Glutamatergic neuron (in vitro differentiated cells): Measurements from ENCODE around the gene ABCD3. TPM values are rescaled to one million over a fixed set of nuclear protein-coding genes. Genes with fewer than 3 reads are reported as not detected.
"Not testable (repeated sequence)": the region's sequence is repeated elsewhere in the genome, so short reads cannot be mapped to it uniquely, and the experiment has no call there.

Experiments used
- DNase-seq: peaks from one replicate; pipeline ENCODE4 v3.0.0; 2022
- H3K27ac Mint-ChIP-seq: one replicate; pipeline ENCODE4 v1.8.0; 2020; ENCODE audit warnings: mild to moderate bottlenecking, mixed read lengths, inconsistent platforms; ENCODE audit not compliant: unreplicated experiment
- H3K27me3 Mint-ChIP-seq: one replicate; pipeline ENCODE4 v1.8.0; 2020; ENCODE audit warnings: mild to moderate bottlenecking, moderate library complexity, mixed read lengths, inconsistent platforms; ENCODE audit not compliant: unreplicated experiment
- H3K36me3 Mint-ChIP-seq: one replicate; pipeline ENCODE4 v1.8.0; 2020; ENCODE audit warnings: mild to moderate bottlenecking, mixed read lengths, inconsistent platforms; ENCODE audit not compliant: unreplicated experiment
- H3K4me1 Mint-ChIP-seq: one replicate; pipeline ENCODE4 v1.8.0; 2020; ENCODE audit warnings: mild to moderate bottlenecking, low read depth, mixed read lengths, inconsistent platforms; ENCODE audit not compliant: unreplicated experiment
- H3K4me3 Mint-ChIP-seq: one replicate; pipeline ENCODE4 v1.8.0; 2020; ENCODE audit warnings: mild to moderate bottlenecking, mixed read lengths, inconsistent platforms; ENCODE audit not compliant: unreplicated experiment
- H3K9me3 Mint-ChIP-seq: one replicate; pipeline ENCODE4 v1.8.0; 2020; ENCODE audit warnings: mild to moderate bottlenecking, moderate library complexity, mixed read lengths, inconsistent platforms; ENCODE audit not compliant: unreplicated experiment
- total RNA-seq: library from RNA; stranded (reverse); fragmentation: NEBNext Ultra II Directional; extraction: Animal tissue kit (Norgen Biotek cat#: 25700); gene quantifications from one replicate; pipeline ENCODE4 v1.2.1, GENCODE V29; 2021; ENCODE audit not compliant: unreplicated experiment
- TF ChIP-seq, protein P1 (sequence below): fragments of 200-600 bp; sonication (generic); IDR thresholded peaks from one replicate; pipeline ENCODE4 v1.5.0; 2021; ENCODE audit not compliant: partially characterized antibody, unreplicated experiment

The ABCD3 gene
- total RNA-seq, 1 donor from 2014 or later: 26.0 TPM

DNA sequence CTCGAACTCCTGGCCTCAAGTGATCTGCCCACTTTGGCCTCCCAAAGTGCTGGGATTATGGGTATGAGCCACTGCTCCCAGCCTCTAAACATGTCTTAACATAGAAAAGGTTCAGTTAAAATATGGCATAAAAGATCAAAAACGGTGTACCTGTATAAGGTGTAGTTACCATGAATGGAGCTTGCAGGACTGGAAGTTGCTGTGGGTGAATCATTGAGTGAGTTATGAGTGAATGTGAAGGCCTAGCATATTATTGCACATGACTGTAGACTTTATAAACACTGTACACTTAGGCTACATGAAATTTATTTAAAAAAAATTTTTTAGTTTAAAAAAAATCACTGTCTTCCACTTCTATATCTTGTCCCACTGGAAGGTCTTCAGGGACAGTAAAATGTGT is 15.7 kb downstream of the ABCD3 start:
- Mint-ChIP-seq H3K4me3 (no peak overlapping the region), H3K9me3 (peaks cover 4% of the 10 kb centered on the region), H3K36me3 (peaks cover 4% of the 10 kb centered on the region), H3K27me3 (peaks cover 1% of the 10 kb centered on the region), H3K27ac (no peak overlapping the region), H3K4me1 (no peaks in the 10 kb centered on the region)
- TF ChIP-seq, protein P1, sequence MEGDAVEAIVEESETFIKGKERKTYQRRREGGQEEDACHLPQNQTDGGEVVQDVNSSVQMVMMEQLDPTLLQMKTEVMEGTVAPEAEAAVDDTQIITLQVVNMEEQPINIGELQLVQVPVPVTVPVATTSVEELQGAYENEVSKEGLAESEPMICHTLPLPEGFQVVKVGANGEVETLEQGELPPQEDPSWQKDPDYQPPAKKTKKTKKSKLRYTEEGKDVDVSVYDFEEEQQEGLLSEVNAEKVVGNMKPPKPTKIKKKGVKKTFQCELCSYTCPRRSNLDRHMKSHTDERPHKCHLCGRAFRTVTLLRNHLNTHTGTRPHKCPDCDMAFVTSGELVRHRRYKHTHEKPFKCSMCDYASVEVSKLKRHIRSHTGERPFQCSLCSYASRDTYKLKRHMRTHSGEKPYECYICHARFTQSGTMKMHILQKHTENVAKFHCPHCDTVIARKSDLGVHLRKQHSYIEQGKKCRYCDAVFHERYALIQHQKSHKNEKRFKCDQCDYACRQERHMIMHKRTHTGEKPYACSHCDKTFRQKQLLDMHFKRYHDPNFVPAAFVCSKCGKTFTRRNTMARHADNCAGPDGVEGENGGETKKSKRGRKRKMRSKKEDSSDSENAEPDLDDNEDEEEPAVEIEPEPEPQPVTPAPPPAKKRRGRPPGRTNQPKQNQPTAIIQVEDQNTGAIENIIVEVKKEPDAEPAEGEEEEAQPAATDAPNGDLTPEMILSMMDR: no peak
- no peak for DNase-seq

DNA sequence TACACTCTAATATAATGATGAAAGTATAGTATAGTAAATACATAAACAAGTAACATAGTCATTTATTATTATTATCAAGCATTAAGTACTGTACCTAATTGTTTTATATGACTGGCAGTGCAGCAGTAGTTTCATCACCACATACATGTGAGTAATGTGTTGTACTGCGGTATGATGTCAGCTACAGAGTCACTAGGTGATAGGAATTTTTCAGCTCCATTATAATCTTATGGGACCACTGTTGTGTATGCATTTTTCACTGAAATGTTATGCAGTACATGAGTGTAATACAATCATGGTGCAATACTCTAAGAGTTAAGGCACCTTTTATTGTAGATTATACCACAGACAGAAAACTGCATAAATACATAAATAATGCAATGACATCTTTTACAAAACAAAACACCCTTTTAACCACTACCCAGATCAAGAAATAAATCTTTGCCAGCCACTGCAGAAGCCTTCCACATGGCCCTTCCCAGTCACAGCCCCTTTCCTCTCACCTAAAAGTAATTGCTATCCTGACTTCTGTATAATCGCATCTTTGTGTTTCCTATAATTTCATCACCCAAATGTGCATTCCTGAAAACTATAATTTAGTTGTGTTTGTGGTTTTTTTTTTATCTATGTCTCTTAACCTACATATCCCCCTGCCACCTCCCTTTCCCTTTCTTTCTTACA is 16.3 kb downstream of the ABCD3 start:
- no peaks in the 10 kb centered on the region for H3K27me3 Mint-ChIP-seq
- no peak overlapping the region for H3K4me3 Mint-ChIP-seq
- DNase-seq: no peak
- TF ChIP-seq, protein P1: no peak
- peaks cover 2% of the 10 kb centered on the region for H3K9me3 Mint-ChIP-seq
- H3K4me1 Mint-ChIP-seq: no peaks in the 10 kb centered on the region
- no peaks in the 10 kb centered on the region for H3K36me3 Mint-ChIP-seq
- no peak overlapping the region for H3K27ac Mint-ChIP-seq

DNA sequence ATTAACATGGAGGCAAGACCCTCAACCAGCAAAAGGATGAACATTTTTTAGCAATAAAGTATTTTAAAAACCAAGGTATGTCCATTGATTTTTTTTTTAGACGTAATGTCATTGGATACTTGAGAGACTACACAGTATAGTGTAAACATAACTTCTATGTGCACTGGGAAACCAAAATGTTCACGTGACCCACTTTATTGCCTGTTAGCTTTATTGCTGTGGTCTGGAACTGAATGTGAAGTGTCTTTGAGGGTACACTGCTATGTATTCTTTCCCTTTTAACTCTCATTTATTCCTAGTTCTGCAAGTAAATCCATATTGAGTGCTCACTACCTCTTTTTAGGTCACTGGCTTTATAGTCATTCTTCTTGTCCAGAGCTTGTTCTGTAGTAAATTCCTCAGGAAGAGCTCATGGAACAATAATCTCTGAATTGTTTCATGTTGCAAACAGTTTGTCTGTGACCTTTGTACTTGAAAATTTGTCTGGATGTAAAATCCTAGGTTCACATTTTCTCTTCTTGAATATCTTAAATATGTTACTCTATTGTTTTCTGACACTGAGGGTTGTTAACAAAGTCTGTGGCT is 20.6 kb downstream of the ABCD3 start:
- H3K36me3 Mint-ChIP-seq: peaks cover 8% of the 10 kb centered on the region
- H3K27ac Mint-ChIP-seq: no peak overlapping the region
- no peaks in the 10 kb centered on the region for H3K4me1 Mint-ChIP-seq
- H3K4me3 Mint-ChIP-seq: no peak overlapping the region
- peaks cover 6% of the 10 kb centered on the region for H3K9me3 Mint-ChIP-seq
- no peak for DNase-seq
- TF ChIP-seq, protein P1: no peak
- no peaks in the 10 kb centered on the region for H3K27me3 Mint-ChIP-seq

DNA sequence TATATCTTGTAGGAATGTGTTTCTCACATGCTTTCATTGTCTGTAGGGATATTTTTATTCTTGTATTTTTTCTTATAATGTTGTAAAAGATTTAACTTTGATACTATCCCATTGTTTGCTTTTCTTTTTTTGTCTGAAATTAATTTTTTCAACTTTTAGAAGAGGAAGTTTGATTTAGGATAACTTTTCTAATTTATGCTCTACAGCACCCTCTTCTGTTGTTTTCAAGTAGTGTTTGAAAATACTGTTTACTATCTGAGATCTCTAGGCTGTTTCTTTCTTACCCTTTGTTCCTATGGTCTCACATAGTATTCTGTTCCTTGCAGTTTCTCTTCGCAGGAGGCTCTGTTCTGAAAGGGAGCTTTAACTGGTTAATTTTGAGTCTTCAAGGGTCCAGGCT is 21.9 kb downstream of the ABCD3 start:
- Mint-ChIP-seq H3K36me3 (peaks cover 10% of the 10 kb centered on the region), H3K27me3 (no peaks in the 10 kb centered on the region), H3K27ac (no peak overlapping the region), H3K9me3 (peaks cover 6% of the 10 kb centered on the region), H3K4me3 (no peak overlapping the region), H3K4me1 (no peaks in the 10 kb centered on the region)
- DNase-seq: no peak
- TF ChIP-seq, protein P1: peak; percentile 33

DNA sequence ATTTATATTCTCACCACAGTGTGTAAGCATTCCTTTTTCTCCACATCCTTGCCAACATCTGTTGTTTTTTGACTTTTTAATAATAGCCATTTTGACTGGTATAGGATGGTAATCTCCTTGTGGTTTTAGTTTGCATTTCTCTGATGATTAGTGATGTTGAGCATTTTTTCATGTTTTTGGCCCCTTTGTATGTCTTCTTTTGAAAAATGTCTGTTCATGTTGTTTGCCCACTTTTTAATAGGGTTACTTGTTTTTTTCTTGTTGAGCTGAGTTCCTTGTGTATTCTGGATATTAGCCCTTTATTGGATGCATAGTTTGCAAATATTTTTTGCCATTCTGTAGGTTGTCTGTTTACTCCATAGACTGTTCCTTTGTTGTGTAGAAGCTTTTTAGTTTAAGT is 24.9 kb downstream of the ABCD3 start:
- H3K4me1 Mint-ChIP-seq, DNase-seq, H3K27me3 Mint-ChIP-seq, H3K4me3 Mint-ChIP-seq, H3K27ac Mint-ChIP-seq, H3K9me3 Mint-ChIP-seq: not testable (repeated sequence)
- H3K36me3 Mint-ChIP-seq: peaks cover 23% of the 10 kb centered on the region

DNA sequence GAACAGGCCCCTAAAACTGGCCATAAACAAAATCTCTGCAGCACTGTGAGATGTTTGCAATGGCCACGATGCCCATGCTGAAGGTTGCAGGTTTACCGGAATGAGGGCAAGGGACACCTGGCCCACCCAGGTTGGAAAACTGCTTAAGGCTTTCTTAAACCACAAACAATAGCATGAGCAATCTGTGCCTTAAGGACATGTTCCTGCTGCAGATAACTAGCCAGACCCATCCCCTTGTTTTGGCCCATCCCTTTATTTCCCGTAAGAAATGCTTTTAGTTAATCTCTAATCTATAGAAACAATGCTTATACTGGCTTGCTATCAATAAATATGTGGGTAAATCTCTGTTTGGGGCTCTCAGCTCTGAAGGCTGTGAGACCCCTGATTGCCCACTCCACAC is 26.6 kb downstream of the ABCD3 start:
- not testable (repeated sequence) for H3K9me3 Mint-ChIP-seq, H3K4me1 Mint-ChIP-seq, DNase-seq, H3K27me3 Mint-ChIP-seq, H3K27ac Mint-ChIP-seq, H3K4me3 Mint-ChIP-seq
- H3K36me3 Mint-ChIP-seq: peaks cover 34% of the 10 kb centered on the region

DNA sequence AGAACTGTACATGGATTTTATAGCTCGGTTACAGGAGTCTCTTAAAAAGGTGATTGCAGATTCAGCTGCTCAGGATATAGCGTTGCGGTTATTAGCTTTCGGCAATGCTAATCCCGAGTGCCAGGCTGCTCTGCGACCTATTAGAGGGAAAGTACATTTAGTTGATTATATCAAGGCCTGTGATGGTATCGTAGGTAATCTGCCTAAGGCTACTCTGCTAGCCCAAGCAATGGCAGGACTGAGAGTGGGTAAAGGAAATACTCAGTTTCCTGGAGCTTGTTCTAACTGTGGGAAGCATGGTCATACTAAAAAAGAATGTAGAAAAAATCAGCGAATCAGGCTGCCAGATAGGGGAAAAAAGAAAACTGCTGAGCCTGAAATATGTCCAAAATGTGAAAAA is 27.5 kb downstream of the ABCD3 start:
- H3K4me3 Mint-ChIP-seq, H3K9me3 Mint-ChIP-seq, H3K4me1 Mint-ChIP-seq, H3K27ac Mint-ChIP-seq, DNase-seq, H3K27me3 Mint-ChIP-seq: not testable (repeated sequence)
- peaks cover 43% of the 10 kb centered on the region for H3K36me3 Mint-ChIP-seq

DNA sequence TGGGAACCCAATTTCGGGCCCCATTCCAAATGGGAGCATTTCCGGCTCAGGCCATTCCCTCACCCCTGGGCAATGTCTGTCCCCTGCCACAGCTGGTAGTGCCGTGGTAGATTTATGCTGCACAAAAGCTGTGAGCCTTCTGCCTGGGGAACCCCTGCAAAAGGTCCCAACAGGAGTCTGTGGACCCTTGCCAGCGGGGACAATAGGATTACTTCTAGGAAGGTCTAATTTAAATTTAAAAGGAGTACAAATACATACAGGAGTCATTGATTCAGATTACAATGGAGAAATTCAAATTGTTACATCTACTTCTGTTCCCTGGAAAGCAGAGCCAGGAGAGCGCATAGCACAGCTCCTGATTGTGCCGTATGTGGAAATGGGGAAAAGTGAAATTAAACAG is 28.0 kb downstream of the ABCD3 start:
- not testable (repeated sequence) for DNase-seq, H3K9me3 Mint-ChIP-seq, H3K27ac Mint-ChIP-seq, H3K4me1 Mint-ChIP-seq, H3K4me3 Mint-ChIP-seq, H3K27me3 Mint-ChIP-seq
- peaks cover 47% of the 10 kb centered on the region for H3K36me3 Mint-ChIP-seq
